ENCODE data around the gene CCDC87.

Gene CCDC87

GRCh38 chr11:66561178-66561974 lies 31.5 kb downstream of the CCDC87 start:
- Histone ChIP-seq H3K4me2 (ENCODE audit: insufficient read depth, low read length) (no peak overlapping the region), H3K4me1 (ENCODE audit: insufficient read depth, low read length) (no peaks in the 10 kb centered on the region), H4K20me1 (ENCODE audit: insufficient read depth, low read length) (no peaks in the 10 kb centered on the region), H3K79me2 (ENCODE audit: insufficient read depth, low read length) (no peaks in the 10 kb centered on the region), H3K36me3 (ENCODE audit: insufficient read depth, low read length) (no peaks in the 10 kb centered on the region), H3K27ac (ENCODE audit: low read length) (no peak overlapping the region), H3K4me3 (ENCODE audit: low read depth in 1 of 2, low read length in 2 of 2) (no peak overlapping the region), H2AFZ (ENCODE audit: low read depth, low read length) (no peak overlapping the region), H3K27me3 (ENCODE audit: insufficient read depth, low read length, poor library complexity) (no peaks in the 10 kb centered on the region), H3K9me3 (ENCODE audit: insufficient read depth, low read length, severe bottlenecking) (no peaks in the 10 kb centered on the region), H3K9ac (ENCODE audit: low read depth, low read length) (no peak overlapping the region)
- DNase-seq (no peak), ATAC-seq (ENCODE audit: insufficient read depth, low read depth) (no peak)
- TF ChIP-seq EZH2 (IDR thresholded peaks at IDR 0.05; ENCODE audit: borderline replicate concordance, low read depth, low read length, severe bottlenecking) = no peak
- TF ChIP-seq, protein P1, sequence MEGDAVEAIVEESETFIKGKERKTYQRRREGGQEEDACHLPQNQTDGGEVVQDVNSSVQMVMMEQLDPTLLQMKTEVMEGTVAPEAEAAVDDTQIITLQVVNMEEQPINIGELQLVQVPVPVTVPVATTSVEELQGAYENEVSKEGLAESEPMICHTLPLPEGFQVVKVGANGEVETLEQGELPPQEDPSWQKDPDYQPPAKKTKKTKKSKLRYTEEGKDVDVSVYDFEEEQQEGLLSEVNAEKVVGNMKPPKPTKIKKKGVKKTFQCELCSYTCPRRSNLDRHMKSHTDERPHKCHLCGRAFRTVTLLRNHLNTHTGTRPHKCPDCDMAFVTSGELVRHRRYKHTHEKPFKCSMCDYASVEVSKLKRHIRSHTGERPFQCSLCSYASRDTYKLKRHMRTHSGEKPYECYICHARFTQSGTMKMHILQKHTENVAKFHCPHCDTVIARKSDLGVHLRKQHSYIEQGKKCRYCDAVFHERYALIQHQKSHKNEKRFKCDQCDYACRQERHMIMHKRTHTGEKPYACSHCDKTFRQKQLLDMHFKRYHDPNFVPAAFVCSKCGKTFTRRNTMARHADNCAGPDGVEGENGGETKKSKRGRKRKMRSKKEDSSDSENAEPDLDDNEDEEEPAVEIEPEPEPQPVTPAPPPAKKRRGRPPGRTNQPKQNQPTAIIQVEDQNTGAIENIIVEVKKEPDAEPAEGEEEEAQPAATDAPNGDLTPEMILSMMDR (IDR thresholded peaks at IDR 0.05; ENCODE audit: borderline replicate concordance, extremely low read depth, low read length, poor library complexity, severe bottlenecking) = no peak

GRCh38 chr11:66559866-66560676 lies 32.8 kb downstream of the CCDC87 start:
- Histone ChIP-seq H3K27me3 (ENCODE audit: insufficient read depth, low read length, poor library complexity) (no peaks in the 10 kb centered on the region), H2AFZ (ENCODE audit: low read depth, low read length) (no peak overlapping the region), H3K4me2 (ENCODE audit: insufficient read depth, low read length) (no peak overlapping the region), H3K4me3 (ENCODE audit: low read depth in 1 of 2, low read length in 2 of 2) (no peak overlapping the region), H3K9me3 (ENCODE audit: insufficient read depth, low read length, severe bottlenecking) (no peaks in the 10 kb centered on the region), H3K27ac (ENCODE audit: low read length) (no peak overlapping the region), H3K9ac (ENCODE audit: low read depth, low read length) (no peak overlapping the region), H3K36me3 (ENCODE audit: insufficient read depth, low read length) (no peaks in the 10 kb centered on the region), H3K4me1 (ENCODE audit: insufficient read depth, low read length) (no peaks in the 10 kb centered on the region), H3K79me2 (ENCODE audit: insufficient read depth, low read length) (no peaks in the 10 kb centered on the region), H4K20me1 (ENCODE audit: insufficient read depth, low read length) (0 out of 2 replicates have a peak, but pooled peaks cover 3% of the 10 kb centered on the region)
- DNase-seq = no peak
- TF ChIP-seq, protein P1 (IDR thresholded peaks at IDR 0.05; ENCODE audit: borderline replicate concordance, extremely low read depth, low read length, poor library complexity, severe bottlenecking) = no peak
- no peak for TF ChIP-seq EZH2 (IDR thresholded peaks at IDR 0.05; ENCODE audit: borderline replicate concordance, low read depth, low read length, severe bottlenecking)
- ATAC-seq (ENCODE audit: insufficient read depth, low read depth) = no peak

GRCh38 chr11:66559142-66559865 lies 33.6 kb downstream of the CCDC87 start:
- no peaks in the 10 kb centered on the region for H3K9me3 ChIP-seq (ENCODE audit: insufficient read depth, low read length, severe bottlenecking)
- no peaks in the 10 kb centered on the region for H3K27me3 ChIP-seq (ENCODE audit: insufficient read depth, low read length, poor library complexity)
- no peak for DNase-seq
- TF ChIP-seq, protein P1 (IDR thresholded peaks at IDR 0.05; ENCODE audit: borderline replicate concordance, extremely low read depth, low read length, poor library complexity, severe bottlenecking) = no peak
- TF ChIP-seq EZH2 (IDR thresholded peaks at IDR 0.05; ENCODE audit: borderline replicate concordance, low read depth, low read length, severe bottlenecking) = no peak
- H4K20me1 ChIP-seq (ENCODE audit: insufficient read depth, low read length) = 0 out of 2 replicates have a peak, but pooled peaks cover 3% of the 10 kb centered on the region
- H3K36me3 ChIP-seq (ENCODE audit: insufficient read depth, low read length) = no peaks in the 10 kb centered on the region
- ATAC-seq (ENCODE audit: insufficient read depth, low read depth) = no peak
- no peaks in the 10 kb centered on the region for H3K79me2 ChIP-seq (ENCODE audit: insufficient read depth, low read length)
- H3K9ac ChIP-seq (ENCODE audit: low read depth, low read length) = no peak overlapping the region
- H2AFZ ChIP-seq (ENCODE audit: low read depth, low read length) = no peak overlapping the region
- no peak overlapping the region for H3K4me3 ChIP-seq (ENCODE audit: low read depth in 1 of 2, low read length in 2 of 2)
- no peaks in the 10 kb centered on the region for H3K4me1 ChIP-seq (ENCODE audit: insufficient read depth, low read length)
- H3K27ac ChIP-seq (ENCODE audit: low read length) = no peak overlapping the region
- no peak overlapping the region for H3K4me2 ChIP-seq (ENCODE audit: insufficient read depth, low read length)

All from DND-41 (cell line).